Skeletal muscle cell (primary cell): ENCODE measurements around the gene AQP2.

Source experiments
- DNase-seq: peaks from one replicate; pipeline ENCODE4 v3.0.0-alpha.2; 2010; ENCODE audit warnings: low read depth
- H3K4me3 ChIP-seq: 2 replicates; pipeline ENCODE4 v1.5.1; 2011; ENCODE audit warnings: low read depth, mild to moderate bottlenecking, control low read depth, low read length, moderate library complexity

The AQP2 gene

GRCh38 chr12:49950273-49951251 lies at the start of gene AQP2:
TSS of gene AQP2 (plus strand) at chr12:49950737. CDS start at chr12:49950831, 94 bp downstream.
- H3K4me3 ChIP-seq: no peak within 1 kb of the TSS
- no peak for DNase-seq

GRCh38 chr12:49901026-49901425 lies 49.5 kb upstream of the AQP2 start:
- no peak for DNase-seq
- no peak overlapping the region for H3K4me3 ChIP-seq

GRCh38 chr12:49901986-49902385 lies 48.6 kb upstream of the AQP2 start:
- no peak overlapping the region for H3K4me3 ChIP-seq
- DNase-seq: no peak

- no peak overlapping the region for H3K4me3 ChIP-seq
- DNase-seq: no peak
These were observed 47.9 kb upstream of the AQP2 start for GRCh38 chr12:49902399-49903350.

GRCh38 chr12:49903351-49903699 lies 47.2 kb upstream of the AQP2 start:
- DNase-seq: no peak
- peak overlapping the region; percentile 28 for H3K4me3 ChIP-seq

- DNase-seq: peak; percentile 66
- peak within 1 kb of the TSS; percentile 34 for H3K4me3 ChIP-seq
These were observed 46.7 kb upstream of the AQP2 start, which contains the start of gene FAIM2 for GRCh38 chr12:49903700-49904423. TSS of gene FAIM2 (minus strand) at chr12:49903900. CDS start at chr12:49903792, 108 bp downstream.

GRCh38 chr12:49904601-49905000 lies 45.9 kb upstream of the AQP2 start:
- DNase-seq: no peak
- peak overlapping the region; percentile 34 for H3K4me3 ChIP-seq

- DNase-seq: no peak
- no peak overlapping the region for H3K4me3 ChIP-seq
These were observed 44.7 kb upstream of the AQP2 start for GRCh38 chr12:49905718-49906314.

GRCh38 chr12:49907352-49907751 lies 43.2 kb upstream of the AQP2 start:
- no peak for DNase-seq
- H3K4me3 ChIP-seq: no peak overlapping the region

- no peak overlapping the region for H3K4me3 ChIP-seq
- no peak for DNase-seq
These were observed 41.2 kb upstream of the AQP2 start for GRCh38 chr12:49909356-49909755.

GRCh38 chr12:49909826-49910225 lies 40.7 kb upstream of the AQP2 start:
- no peak overlapping the region for H3K4me3 ChIP-seq
- peak; percentile 43 for DNase-seq

GRCh38 chr12:49910331-49911212 lies 40.0 kb upstream of the AQP2 start:
- H3K4me3 ChIP-seq: no peak overlapping the region
- DNase-seq: no peak

- DNase-seq: no peak
- H3K4me3 ChIP-seq: no peak overlapping the region
These were observed 39.3 kb upstream of the AQP2 start for GRCh38 chr12:49911213-49911605.

- DNase-seq: no peak
- H3K4me3 ChIP-seq: no peak overlapping the region
These were observed 37.9 kb upstream of the AQP2 start for GRCh38 chr12:49912345-49913255.

GRCh38 chr12:49916129-49916919 lies 34.2 kb upstream of the AQP2 start:
- no peak overlapping the region for H3K4me3 ChIP-seq
- no peak for DNase-seq

GRCh38 chr12:49917166-49917787 lies 33.3 kb upstream of the AQP2 start:
- DNase-seq: no peak
- no peak overlapping the region for H3K4me3 ChIP-seq
